ENCODE data around the gene FAM193B. TPM values are rescaled to one million over a fixed set of nuclear protein-coding genes. Genes with fewer than 3 reads are reported as not detected.

FAM193B gene
- polyA plus RNA-seq, 1 of the 3 experiments (the other 2 are of a cell fraction), result 48.1 TPM

DNA sequence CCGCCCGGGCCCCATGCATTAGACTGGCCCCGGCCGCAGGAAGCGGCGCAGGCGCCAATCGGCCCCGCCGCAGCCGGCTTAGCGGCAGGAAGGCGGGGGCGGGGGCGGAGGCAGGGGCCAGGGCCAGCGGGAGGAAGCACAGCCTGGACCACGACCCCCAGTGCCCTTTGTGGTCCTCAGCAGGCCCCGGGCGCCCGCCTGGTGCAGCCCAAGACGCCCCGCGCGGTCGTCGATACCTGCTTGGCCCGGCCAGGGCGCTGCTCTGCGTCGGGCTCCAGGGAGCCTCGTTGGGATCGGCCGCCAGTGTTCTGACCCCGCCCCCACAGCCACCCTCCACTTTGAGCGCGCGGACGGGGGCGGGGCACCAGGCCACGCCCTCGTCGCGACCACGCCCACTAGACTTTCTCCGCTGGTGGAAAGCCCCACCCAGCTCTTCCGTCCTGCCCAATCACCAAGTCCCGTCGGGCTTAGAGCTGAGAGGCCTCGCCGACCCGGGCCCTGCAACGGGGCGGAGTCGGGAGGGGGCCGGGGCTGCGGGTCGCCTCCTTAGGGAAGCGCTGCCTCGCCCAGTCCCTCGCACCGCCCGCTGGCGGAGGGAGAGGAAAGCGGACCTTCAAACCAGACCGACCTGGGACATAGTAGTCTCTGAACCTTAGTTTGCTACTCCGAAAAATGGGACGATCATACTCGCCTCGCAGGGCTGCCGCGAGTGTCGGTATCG lies 56.9 kb downstream of the FAM193B start, which contains the start of gene PDLIM7:
TSS of gene PDLIM7 (minus strand) at position 313 of the 721 bp plus-strand sequence. CDS start 1,092 bp downstream, outside the sequence.
- ChIA-PET CTCF (interaction anchor here (1.1 to 15.9 kb wide), 10 partner anchors 18 to 303 kb away, joined by 3 to 228 read pairs (median 10); partner anchors contain the start of genes DBN1 and PRR7), POLR2A (interaction anchor here (0.6 to 6.7 kb wide), 8 partner anchors 19 to 94 kb away, joined by 3 to 43 read pairs (median 4); partner anchors contain the start of gene DDX41)

More for the DNA sequence above, 56.9 kb downstream of the FAM193B start, which contains the start of gene PDLIM7:
- peak within 1 kb of the TSS; percentile 80 to 94 for H3K27ac ChIP-seq (ENCODE audit: low read depth in 2 of 2, low read length in 1 of 2)
- peaks cover 39% of the 10 kb centered on the region for H4K20me1 ChIP-seq (ENCODE audit: insufficient read depth)
- H3K79me2 ChIP-seq (ENCODE audit: insufficient read depth), result peaks cover 46% of the 10 kb centered on the region
- H3F3A ChIP-seq (replicated peaks; ENCODE audit: insufficient read depth), result peaks cover 23% of the 10 kb centered on the region
- H3K9me3 ChIP-seq, result no peaks in the 10 kb centered on the region
- no peaks in the 10 kb centered on the region for H3K27me3 ChIP-seq (ENCODE audit: insufficient read depth)
- peaks cover 32 to 62% of the 10 kb centered on the region in 2 experiments; a peak in 3 of 4 replicates for H3K4me1 ChIP-seq (ENCODE audit: control insufficient read depth in 1 of 2, insufficient read depth in 2 of 2, low read depth in 1 of 2, low read length in 1 of 2)
- WGBS (ENCODE audit: low lambda C conversion rate), result 6% methylated on average over 18 of the region's 73 CpGs
- peak within 1 kb of the TSS; percentile 83 to 94 for H3K4me3 ChIP-seq (ENCODE audit: low read depth in 2 of 2, low read length in 1 of 2)
- H3K9me2 ChIP-seq, result no peaks in the 10 kb centered on the region
- H3K36me3 ChIP-seq (replicated peaks in 1 of 2; ENCODE audit: control insufficient read depth in 1 of 2, insufficient read depth in 2 of 2, low read length in 1 of 2), result peaks cover 13 to 18% of the 10 kb centered on the region in 2 experiments
- peak within 1 kb of the TSS; percentile 94 for H3K4me2 ChIP-seq
- TF ChIP-seq TCF12 (IDR thresholded peaks at IDR 0.05) (peak; percentile 13; the same call in 1 of the 2 replicates), SIN3A (IDR thresholded peaks at IDR 0.05; ENCODE audit: borderline replicate concordance, low read depth, low read length) (peak; percentile 36; the same call in 1 of the 2 replicates), FOXM1 (IDR thresholded peaks at IDR 0.05; ENCODE audit: low read depth) (no peak), MXI1 (IDR thresholded peaks at IDR 0.05; ENCODE audit: low read depth, low read length) (peak; percentile 47; the same call in 1 of the 2 replicates), TEAD4 (IDR thresholded peaks at IDR 0.05; ENCODE audit: borderline replicate concordance, insufficient read depth) (no peak), CHD2 (IDR thresholded peaks at IDR 0.05; ENCODE audit: low read length, partially characterized antibody) (no peak), NFIC (IDR thresholded peaks at IDR 0.05; ENCODE audit: borderline replicate concordance) (peak; percentile 17; the same call in 1 of the 2 replicates), FOXJ3 (CRISPR knock-in tag; IDR thresholded peaks at IDR 0.05) (no peak), FOSL2 (IDR thresholded peaks at IDR 0.05; ENCODE audit: borderline replicate concordance, low read depth) (no peak), TAF1 (IDR thresholded peaks at IDR 0.05; ENCODE audit: borderline replicate concordance, low read depth, low read length) (peak; percentile 98), POLR2AphosphoS5 (IDR thresholded peaks at IDR 0.05; ENCODE audit: low read depth, low read length) (peak; percentile 98), RCOR1 (IDR thresholded peaks at IDR 0.05; ENCODE audit: low read length) (peak; percentile 59; the same call in 1 of the 2 replicates), NRF1 (IDR thresholded peaks at IDR 0.05; ENCODE audit: low read depth, low read length) (no peak), YY1 (IDR thresholded peaks at IDR 0.05; ENCODE audit: low read depth) (0 out of 2 replicates have a peak, but pooled peaks have one; percentile 24), SMC3 (IDR thresholded peaks at IDR 0.05; ENCODE audit: low read depth, low read length) (peak; percentile 6; the same call in 1 of the 2 replicates), MEF2A (IDR thresholded peaks at IDR 0.05; ENCODE audit: borderline replicate concordance, low read depth) (no peak)
- TF ChIP-seq, protein P1, sequence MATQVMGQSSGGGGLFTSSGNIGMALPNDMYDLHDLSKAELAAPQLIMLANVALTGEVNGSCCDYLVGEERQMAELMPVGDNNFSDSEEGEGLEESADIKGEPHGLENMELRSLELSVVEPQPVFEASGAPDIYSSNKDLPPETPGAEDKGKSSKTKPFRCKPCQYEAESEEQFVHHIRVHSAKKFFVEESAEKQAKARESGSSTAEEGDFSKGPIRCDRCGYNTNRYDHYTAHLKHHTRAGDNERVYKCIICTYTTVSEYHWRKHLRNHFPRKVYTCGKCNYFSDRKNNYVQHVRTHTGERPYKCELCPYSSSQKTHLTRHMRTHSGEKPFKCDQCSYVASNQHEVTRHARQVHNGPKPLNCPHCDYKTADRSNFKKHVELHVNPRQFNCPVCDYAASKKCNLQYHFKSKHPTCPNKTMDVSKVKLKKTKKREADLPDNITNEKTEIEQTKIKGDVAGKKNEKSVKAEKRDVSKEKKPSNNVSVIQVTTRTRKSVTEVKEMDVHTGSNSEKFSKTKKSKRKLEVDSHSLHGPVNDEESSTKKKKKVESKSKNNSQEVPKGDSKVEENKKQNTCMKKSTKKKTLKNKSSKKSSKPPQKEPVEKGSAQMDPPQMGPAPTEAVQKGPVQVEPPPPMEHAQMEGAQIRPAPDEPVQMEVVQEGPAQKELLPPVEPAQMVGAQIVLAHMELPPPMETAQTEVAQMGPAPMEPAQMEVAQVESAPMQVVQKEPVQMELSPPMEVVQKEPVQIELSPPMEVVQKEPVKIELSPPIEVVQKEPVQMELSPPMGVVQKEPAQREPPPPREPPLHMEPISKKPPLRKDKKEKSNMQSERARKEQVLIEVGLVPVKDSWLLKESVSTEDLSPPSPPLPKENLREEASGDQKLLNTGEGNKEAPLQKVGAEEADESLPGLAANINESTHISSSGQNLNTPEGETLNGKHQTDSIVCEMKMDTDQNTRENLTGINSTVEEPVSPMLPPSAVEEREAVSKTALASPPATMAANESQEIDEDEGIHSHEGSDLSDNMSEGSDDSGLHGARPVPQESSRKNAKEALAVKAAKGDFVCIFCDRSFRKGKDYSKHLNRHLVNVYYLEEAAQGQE (IDR thresholded peaks at IDR 0.05; ENCODE audit: low read depth, low read length), result peak; percentile 69
- TF ChIP-seq, protein P2, sequence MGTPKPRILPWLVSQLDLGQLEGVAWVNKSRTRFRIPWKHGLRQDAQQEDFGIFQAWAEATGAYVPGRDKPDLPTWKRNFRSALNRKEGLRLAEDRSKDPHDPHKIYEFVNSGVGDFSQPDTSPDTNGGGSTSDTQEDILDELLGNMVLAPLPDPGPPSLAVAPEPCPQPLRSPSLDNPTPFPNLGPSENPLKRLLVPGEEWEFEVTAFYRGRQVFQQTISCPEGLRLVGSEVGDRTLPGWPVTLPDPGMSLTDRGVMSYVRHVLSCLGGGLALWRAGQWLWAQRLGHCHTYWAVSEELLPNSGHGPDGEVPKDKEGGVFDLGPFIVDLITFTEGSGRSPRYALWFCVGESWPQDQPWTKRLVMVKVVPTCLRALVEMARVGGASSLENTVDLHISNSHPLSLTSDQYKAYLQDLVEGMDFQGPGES (IDR thresholded peaks at IDR 0.05; ENCODE audit: low read depth, low read length), result no peak
- TF ChIP-seq, protein P3, sequence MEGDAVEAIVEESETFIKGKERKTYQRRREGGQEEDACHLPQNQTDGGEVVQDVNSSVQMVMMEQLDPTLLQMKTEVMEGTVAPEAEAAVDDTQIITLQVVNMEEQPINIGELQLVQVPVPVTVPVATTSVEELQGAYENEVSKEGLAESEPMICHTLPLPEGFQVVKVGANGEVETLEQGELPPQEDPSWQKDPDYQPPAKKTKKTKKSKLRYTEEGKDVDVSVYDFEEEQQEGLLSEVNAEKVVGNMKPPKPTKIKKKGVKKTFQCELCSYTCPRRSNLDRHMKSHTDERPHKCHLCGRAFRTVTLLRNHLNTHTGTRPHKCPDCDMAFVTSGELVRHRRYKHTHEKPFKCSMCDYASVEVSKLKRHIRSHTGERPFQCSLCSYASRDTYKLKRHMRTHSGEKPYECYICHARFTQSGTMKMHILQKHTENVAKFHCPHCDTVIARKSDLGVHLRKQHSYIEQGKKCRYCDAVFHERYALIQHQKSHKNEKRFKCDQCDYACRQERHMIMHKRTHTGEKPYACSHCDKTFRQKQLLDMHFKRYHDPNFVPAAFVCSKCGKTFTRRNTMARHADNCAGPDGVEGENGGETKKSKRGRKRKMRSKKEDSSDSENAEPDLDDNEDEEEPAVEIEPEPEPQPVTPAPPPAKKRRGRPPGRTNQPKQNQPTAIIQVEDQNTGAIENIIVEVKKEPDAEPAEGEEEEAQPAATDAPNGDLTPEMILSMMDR (IDR thresholded peaks at IDR 0.05), result no peak; the same call in 1 of the 2 replicates
- TF ChIP-seq, protein P4, sequence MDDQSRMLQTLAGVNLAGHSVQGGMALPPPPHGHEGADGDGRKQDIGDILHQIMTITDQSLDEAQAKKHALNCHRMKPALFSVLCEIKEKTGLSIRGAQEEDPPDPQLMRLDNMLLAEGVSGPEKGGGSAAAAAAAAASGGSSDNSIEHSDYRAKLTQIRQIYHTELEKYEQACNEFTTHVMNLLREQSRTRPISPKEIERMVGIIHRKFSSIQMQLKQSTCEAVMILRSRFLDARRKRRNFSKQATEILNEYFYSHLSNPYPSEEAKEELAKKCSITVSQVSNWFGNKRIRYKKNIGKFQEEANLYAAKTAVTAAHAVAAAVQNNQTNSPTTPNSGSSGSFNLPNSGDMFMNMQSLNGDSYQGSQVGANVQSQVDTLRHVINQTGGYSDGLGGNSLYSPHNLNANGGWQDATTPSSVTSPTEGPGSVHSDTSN (IDR thresholded peaks at IDR 0.05), result no peak
- peak within 1 kb of the TSS; percentile 59 for H2AFZ ChIP-seq (ENCODE audit: low read depth)
- peak; percentile 98 for DNase-seq
- H3K9ac ChIP-seq, result peak within 1 kb of the TSS; percentile 93
